CD14-positive monocyte (primary cell): ENCODE results near the gene EIF1. TPM values are rescaled to one million over a fixed set of nuclear protein-coding genes. Genes with fewer than 3 reads are reported as not detected.
"Not testable (repeated sequence)": the region's sequence is repeated elsewhere in the genome, so short reads cannot be mapped to it uniquely, and the experiment has no call there.

Source experiments
- DNase-seq, 3 donors: peaks; one replicate each; pipeline ENCODE4 v3.0.0-alpha.2; 2011 to 2022
- H2AFZ ChIP-seq: 2 replicates; pipeline ENCODE4 v1.6.0; 2012; ENCODE audit warnings: mild to moderate bottlenecking, low read depth, low read length, inconsistent platforms; ENCODE audit not compliant: insufficient read depth, poor library complexity, severe bottlenecking
- H3K27ac ChIP-seq, 2 donors: 1 replicate in 1 of 2; 2 replicates in 1 of 2; pipeline ENCODE4 v1.5.1; 2012 to 2013; ENCODE audit warnings: low read length in 2 of 2, control low read depth in 1 of 2, inconsistent platforms in 1 of 2, low read depth in 1 of 2, mild to moderate bottlenecking in 1 of 2
- H3K27me3 ChIP-seq, 2 donors: one replicate each; pipeline versions ENCODE4 v1.6.0 to v1.6.1; 2011 to 2013; ENCODE audit warnings: low read length in 2 of 2; ENCODE audit not compliant: control insufficient read depth in 2 of 2, insufficient read depth in 2 of 2
- H3K36me3 ChIP-seq, 2 donors: replicated peaks in 1 of 2; 1 replicate in 1 of 2; 2 replicates in 1 of 2; pipeline versions ENCODE4 v1.5.1 to v1.6.1; 2012 to 2013; ENCODE audit warnings: low read length in 2 of 2, control low read depth in 1 of 2, inconsistent platforms in 1 of 2, mild to moderate bottlenecking in 1 of 2; ENCODE audit not compliant: insufficient read depth in 2 of 2, control insufficient read depth in 1 of 2
- H3K4me1 ChIP-seq, 2 donors: 1 replicate in 1 of 2; 2 replicates in 1 of 2; pipeline versions ENCODE4 v1.5.1 to v1.6.1; 2012 to 2013; ENCODE audit warnings: low read length in 2 of 2, control low read depth in 1 of 2, inconsistent platforms in 1 of 2, mild to moderate bottlenecking in 1 of 2, moderate library complexity in 1 of 2; ENCODE audit not compliant: insufficient read depth in 2 of 2, control insufficient read depth in 1 of 2
- H3K4me2 ChIP-seq: replicated peaks from 2 replicates; pipeline ENCODE3; 2012; ENCODE audit warnings: low read length, moderate library complexity, mild to moderate bottlenecking; ENCODE audit not compliant: poor library complexity, severe bottlenecking; ENCODE audit errors: extremely low read depth
- H3K4me3 ChIP-seq, 3 experiments: fragments of 200-600 bp in 1 of 3; sonication (generic) in 1 of 3; replicated peaks in 1 of 3; 1 replicate in 2 of 3; 2 replicates in 1 of 3; pipeline ENCODE4 v1.5.1; 2011 to 2013; ENCODE audit warnings: low read length in 3 of 3, mild to moderate bottlenecking in 3 of 3, control low read depth in 2 of 3, low read depth in 2 of 3, inconsistent platforms in 1 of 3, moderate library complexity in 1 of 3
- H3K79me2 ChIP-seq: 2 replicates; pipeline ENCODE4 v1.6.0; 2012; ENCODE audit warnings: mild to moderate bottlenecking, control low read depth, inconsistent platforms, low read length, moderate library complexity; ENCODE audit not compliant: insufficient read depth
- H3K9ac ChIP-seq: 2 replicates; pipeline ENCODE4 v1.6.0; 2017; ENCODE audit warnings: low read length, mild to moderate bottlenecking; ENCODE audit not compliant: insufficient read depth, poor library complexity, severe bottlenecking
- H3K9me3 ChIP-seq, 2 donors: replicated peaks in 1 of 2; 1 replicate in 1 of 2; 2 replicates in 1 of 2; pipeline versions ENCODE4 v1.5.1 to v1.6.1; 2012 to 2013; ENCODE audit warnings: low read length in 2 of 2, control low read depth in 1 of 2; ENCODE audit not compliant: control insufficient read depth in 1 of 2, insufficient read depth in 1 of 2
- H4K20me1 ChIP-seq: 2 replicates; pipeline ENCODE4 v1.6.0; 2012; ENCODE audit warnings: mild to moderate bottlenecking, low read length, control low read depth, moderate library complexity; ENCODE audit not compliant: insufficient read depth
- H3K27ac Mint-ChIP-seq, 7 donors: one replicate each; pipeline ENCODE4 v1.8.0; 2020; ENCODE audit warnings: mild to moderate bottlenecking in 7 of 7, mixed read lengths in 7 of 7, moderate library complexity in 6 of 7, inconsistent platforms in 2 of 7
- H3K27me3 Mint-ChIP-seq, 3 donors: one replicate each; pipeline ENCODE4 v1.8.0; 2021 to 2022; ENCODE audit warnings: low read depth in 3 of 3, mild to moderate bottlenecking in 3 of 3, mixed read lengths in 3 of 3, moderate library complexity in 3 of 3, inconsistent platforms in 1 of 3
- H3K36me3 Mint-ChIP-seq, 2 donors: one replicate each; pipeline ENCODE4 v1.8.0; 2020; ENCODE audit warnings: mixed read lengths in 2 of 2, inconsistent platforms in 1 of 2, mild to moderate bottlenecking in 1 of 2
- H3K4me1 Mint-ChIP-seq: one replicate; pipeline ENCODE4 v1.8.0; 2020; ENCODE audit warnings: mild to moderate bottlenecking, mixed read lengths
- H3K4me3 Mint-ChIP-seq, 2 donors: one replicate each; pipeline ENCODE4 v1.8.0; 2020; ENCODE audit warnings: mild to moderate bottlenecking in 2 of 2, mixed read lengths in 2 of 2, moderate library complexity in 1 of 2
- H3K9me3 Mint-ChIP-seq, 7 donors: one replicate each; pipeline ENCODE4 v1.8.0; 2020 to 2022; ENCODE audit warnings: mixed read lengths in 7 of 7, mild to moderate bottlenecking in 6 of 7, moderate library complexity in 6 of 7, inconsistent platforms in 2 of 7
- CTCF ChIP-seq: fragments of 200-600 bp; IDR thresholded peaks from one replicate; pipeline ENCODE4 v1.8.0; 2022; ENCODE audit warnings: antibody characterized with exemption, mild to moderate bottlenecking
- WGBS: methylation state at CpG from one replicate; pipeline ENCODE4 v1.1.5; 2013; ENCODE audit warnings: missing lambda C conversion rate; ENCODE audit not compliant: insufficient coverage; 5-methylcytosine and 5-hydroxymethylcytosine counted together
- intact Hi-C, 2 donors: fragments of 100-400 bp; cut with micrococcal nuclease; formaldehyde crosslinking; loops; one replicate each; pipeline versions ENCODE4 v1.15.0 to v1.15.1; 2023
- polyA plus RNA-seq, 3 donors: library from polyadenylated mRNA; depleted of rRNA in 1 of 3; unstranded in 2 of 3; stranded (reverse) in 1 of 3; fragments of 300-500 nt in 2 of 3; fragments of >200 nt in 1 of 3; fragmentation: Illumina TruSeq in 2 of 3; gene quantifications; 1 replicate in 2 of 3; 2 replicates in 1 of 3; pipeline ENCODE4 v1.2.3, GENCODE V29; 2012 to 2021

EIF1 gene
- polyA plus RNA-seq, 3 donors: 1,176 to 1,536 (median 1,425) TPM

- no peaks in the 10 kb centered on the region for H3K36me3 ChIP-seq
- H3K9me3 Mint-ChIP-seq: peaks cover 0 to 5% (median 3%) of the 10 kb centered on the region in 7 donors
- no peak overlapping the region for H3K9ac ChIP-seq
- no peak for DNase-seq
- peaks cover 0 to 3% of the 10 kb centered on the region in 2 donors for H3K36me3 Mint-ChIP-seq
- no peaks in the 10 kb centered on the region for H4K20me1 ChIP-seq
- peaks cover 19 to 36% of the 10 kb centered on the region in 2 donors for H3K4me1 ChIP-seq
- peaks cover 2 to 10% (median 2%) of the 10 kb centered on the region in 3 donors for H3K27me3 Mint-ChIP-seq
- H3K4me1 Mint-ChIP-seq: peaks cover 36% of the 10 kb centered on the region
- H3K9me3 ChIP-seq: no peaks in the 10 kb centered on the region
- peak overlapping the region in 1 of 7 donors; percentile 66 for H3K27ac Mint-ChIP-seq
- no CpG with 5 or more reads among the region's 4 CpGs for WGBS
- TF ChIP-seq CTCF: no peak
- no peak overlapping the region for H3K4me3 Mint-ChIP-seq
- no peak overlapping the region for H2AFZ ChIP-seq
- no peak overlapping the region for H3K4me3 ChIP-seq
- intact Hi-C loops: no loop called here
- H3K4me2 ChIP-seq: no peak overlapping the region
- H3K27me3 ChIP-seq: no peaks in the 10 kb centered on the region
- H3K27ac ChIP-seq: no peak overlapping the region
- no peaks in the 10 kb centered on the region for H3K79me2 ChIP-seq
Measured at GRCh38 chr17:41684035-41684434, 4.7 kb upstream of the EIF1 start.

- Mint-ChIP-seq H3K27ac (peak overlapping the region in 5 of 7 donors; percentile 26 to 89 (median 76)), H3K36me3 (peaks cover 13 to 17% of the 10 kb centered on the region in 2 donors), H3K4me1 (peaks cover 41% of the 10 kb centered on the region), H3K27me3 (peaks cover 2 to 12% (median 2%) of the 10 kb centered on the region in 3 donors)
- WGBS: 98% methylated on average over 10 of the region's 13 CpGs
- Histone ChIP-seq H4K20me1 (peaks cover 15% of the 10 kb centered on the region), H3K79me2 (peaks cover 15% of the 10 kb centered on the region), H3K36me3 (peaks cover 12 to 13% of the 10 kb centered on the region in 2 donors), H3K4me1 (peaks cover 22 to 35% of the 10 kb centered on the region in 2 donors)
- H3K9me3 ChIP-seq, H3K9me3 Mint-ChIP-seq, H2AFZ ChIP-seq, H3K4me3 Mint-ChIP-seq, H3K9ac ChIP-seq, H3K27ac ChIP-seq, H3K27me3 ChIP-seq, H3K4me3 ChIP-seq, H3K4me2 ChIP-seq, intact Hi-C loops, DNase-seq: not testable (repeated sequence)
Measured at GRCh38 chr17:41685753-41686152, 2.9 kb upstream of the EIF1 start.
